ENCODE data around the gene ZNF423.

The ZNF423 gene

GRCh38 chr16:49727611-49728010, 128.3 kb downstream of the ZNF423 start:
- DNase-seq (ENCODE audit: low read depth in 2 of 2, low spot score in 1 of 2), result no peak

GRCh38 chr16:49726155-49726554, 129.8 kb downstream of the ZNF423 start:
- DNase-seq (ENCODE audit: low read depth in 2 of 2, low spot score in 1 of 2), result no peak

- DNase-seq (ENCODE audit: low read depth in 2 of 2, low spot score in 1 of 2), result no peak
Measured at GRCh38 chr16:49725651-49726050, 130.3 kb downstream of the ZNF423 start.

GRCh38 chr16:49724774-49725173, 131.1 kb downstream of the ZNF423 start:
- DNase-seq (ENCODE audit: low read depth in 2 of 2, low spot score in 1 of 2), result no peak

- DNase-seq (ENCODE audit: low read depth in 2 of 2, low spot score in 1 of 2), result no peak
Measured at GRCh38 chr16:49723310-49723709, 132.6 kb downstream of the ZNF423 start.

GRCh38 chr16:49720225-49720624, 135.7 kb downstream of the ZNF423 start:
- DNase-seq (ENCODE audit: low read depth in 2 of 2, low spot score in 1 of 2), result no peak

GRCh38 chr16:49717689-49718088, 138.2 kb downstream of the ZNF423 start:
- no peak for DNase-seq (ENCODE audit: low read depth in 2 of 2, low spot score in 1 of 2)

GRCh38 chr16:49716339-49716934, 139.5 kb downstream of the ZNF423 start:
- no peak for DNase-seq (ENCODE audit: low read depth in 2 of 2, low spot score in 1 of 2)

- no peak for DNase-seq (ENCODE audit: low read depth in 2 of 2, low spot score in 1 of 2)
Measured at GRCh38 chr16:49713770-49714169, 142.1 kb downstream of the ZNF423 start.

GRCh38 chr16:49712542-49712941, 143.4 kb downstream of the ZNF423 start:
- DNase-seq (ENCODE audit: low read depth in 2 of 2, low spot score in 1 of 2), result no peak

- no peak for DNase-seq (ENCODE audit: low read depth in 2 of 2, low spot score in 1 of 2)
Measured at GRCh38 chr16:49712106-49712505, 143.8 kb downstream of the ZNF423 start.

GRCh38 chr16:49709057-49709456, 146.9 kb downstream of the ZNF423 start:
- DNase-seq (ENCODE audit: low read depth in 2 of 2, low spot score in 1 of 2), result no peak

- no peak for DNase-seq (ENCODE audit: low read depth in 2 of 2, low spot score in 1 of 2)
Measured at GRCh38 chr16:49708491-49708890, 147.4 kb downstream of the ZNF423 start.

GRCh38 chr16:49706620-49707355, 149.1 kb downstream of the ZNF423 start:
- DNase-seq (ENCODE audit: low read depth in 2 of 2, low spot score in 1 of 2), result no peak

GRCh38 chr16:49704586-49705155, 151.2 kb downstream of the ZNF423 start:
- no peak for DNase-seq (ENCODE audit: low read depth in 2 of 2, low spot score in 1 of 2)

- DNase-seq (ENCODE audit: low read depth in 2 of 2, low spot score in 1 of 2), result no peak
Measured at GRCh38 chr16:49703483-49703882, 152.4 kb downstream of the ZNF423 start.

- DNase-seq (ENCODE audit: low read depth in 2 of 2, low spot score in 1 of 2), result no peak
Measured at GRCh38 chr16:49701789-49702494, 154.0 kb downstream of the ZNF423 start.

- DNase-seq (ENCODE audit: low read depth in 2 of 2, low spot score in 1 of 2), result no peak
Measured at GRCh38 chr16:49701065-49701685, 154.7 kb downstream of the ZNF423 start.

GRCh38 chr16:49700251-49701064, 155.5 kb downstream of the ZNF423 start:
- DNase-seq (ENCODE audit: low read depth in 2 of 2, low spot score in 1 of 2), result no peak

GRCh38 chr16:49699841-49700175, 156.1 kb downstream of the ZNF423 start:
- no peak for DNase-seq (ENCODE audit: low read depth in 2 of 2, low spot score in 1 of 2)

Measured in stimulated activated CD8-positive, alpha-beta memory T cell treated with anti-CD3 and anti-CD28 coated beads, Interleukin-4, amount 100 ng/mL, for 1 hour (primary cell).